ENCODE results near the gene GTF2I.
"Not testable (repeated sequence)": the region's sequence is repeated elsewhere in the genome, so short reads cannot be mapped to it uniquely, and the experiment has no call there.

DNA sequence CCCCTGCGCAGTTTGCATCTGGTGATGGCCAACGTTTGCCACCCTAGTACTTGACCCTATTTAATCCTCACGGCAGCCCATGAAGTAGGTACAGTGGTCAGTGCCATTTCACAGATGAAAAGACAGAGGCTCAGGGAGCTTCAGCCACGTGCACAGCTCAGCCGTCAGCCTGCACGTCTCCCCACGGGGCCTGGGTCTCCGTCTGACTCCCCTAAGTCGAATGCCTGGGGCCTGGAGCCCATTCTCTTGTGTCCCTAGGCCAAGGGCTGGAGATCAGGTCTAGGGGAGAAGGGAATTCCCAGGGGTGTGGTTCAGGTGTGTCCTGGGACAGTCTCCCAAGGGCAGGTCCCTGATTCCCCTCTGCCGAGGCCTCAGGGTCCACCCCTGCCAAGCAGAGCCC, 109.5 kb downstream of the GTF2I start:
- TF ChIP-seq, protein P1, sequence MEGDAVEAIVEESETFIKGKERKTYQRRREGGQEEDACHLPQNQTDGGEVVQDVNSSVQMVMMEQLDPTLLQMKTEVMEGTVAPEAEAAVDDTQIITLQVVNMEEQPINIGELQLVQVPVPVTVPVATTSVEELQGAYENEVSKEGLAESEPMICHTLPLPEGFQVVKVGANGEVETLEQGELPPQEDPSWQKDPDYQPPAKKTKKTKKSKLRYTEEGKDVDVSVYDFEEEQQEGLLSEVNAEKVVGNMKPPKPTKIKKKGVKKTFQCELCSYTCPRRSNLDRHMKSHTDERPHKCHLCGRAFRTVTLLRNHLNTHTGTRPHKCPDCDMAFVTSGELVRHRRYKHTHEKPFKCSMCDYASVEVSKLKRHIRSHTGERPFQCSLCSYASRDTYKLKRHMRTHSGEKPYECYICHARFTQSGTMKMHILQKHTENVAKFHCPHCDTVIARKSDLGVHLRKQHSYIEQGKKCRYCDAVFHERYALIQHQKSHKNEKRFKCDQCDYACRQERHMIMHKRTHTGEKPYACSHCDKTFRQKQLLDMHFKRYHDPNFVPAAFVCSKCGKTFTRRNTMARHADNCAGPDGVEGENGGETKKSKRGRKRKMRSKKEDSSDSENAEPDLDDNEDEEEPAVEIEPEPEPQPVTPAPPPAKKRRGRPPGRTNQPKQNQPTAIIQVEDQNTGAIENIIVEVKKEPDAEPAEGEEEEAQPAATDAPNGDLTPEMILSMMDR (conservative IDR thresholded peaks at IDR 0.05), result not testable (repeated sequence)
- not testable (repeated sequence) for TF ChIP-seq ZFX (IDR thresholded peaks at IDR 0.05)

All from C4-2B (cell line).